Umbilical cord (tissue), 2 donors: Measurements from ENCODE around the gene EPHA7. TPM values are rescaled to one million over a fixed set of nuclear protein-coding genes. Genes with fewer than 3 reads are reported as not detected.

ENCODE experiments used
- DNase-seq: peaks from one replicate; pipeline ENCODE4 v3.0.0-alpha.2; 2015; ENCODE audit warnings: low spot score
- total RNA-seq: library from RNA; depleted of rRNA; stranded (reverse); fragments of >200 nt; gene quantifications from one replicate; pipeline ENCODE4 v1.2.3, GENCODE V29; 2014; ENCODE audit warnings: low replicate concordance; ENCODE audit not compliant: insufficient read depth

EPHA7 gene
- total RNA-seq, 1 donor from 2014 or later: 6.7 TPM

DNA sequence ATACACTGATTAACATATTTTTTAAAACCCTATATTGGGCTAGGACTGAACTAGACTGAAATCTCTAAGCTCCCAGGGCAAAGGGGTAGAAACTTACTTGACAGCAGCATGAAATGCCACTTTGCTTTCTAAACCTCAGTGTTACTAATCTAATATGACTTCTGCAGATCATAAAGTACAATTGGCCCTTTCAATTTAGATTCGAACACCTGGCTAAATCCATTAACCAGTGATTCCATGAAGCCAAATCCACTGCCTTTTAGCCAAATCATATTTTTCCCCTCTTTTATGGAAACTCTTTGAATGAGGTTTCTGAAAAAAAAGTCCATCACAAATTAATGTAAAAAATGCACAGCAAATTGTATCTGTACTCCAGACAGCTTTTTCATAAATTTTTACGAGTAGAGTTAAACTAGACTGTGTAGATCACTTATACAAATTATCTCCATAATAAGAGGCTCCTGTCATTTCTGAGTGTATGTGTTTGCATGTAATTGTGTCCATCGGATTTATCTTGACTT, 25.7 kb downstream of the EPHA7 start:
- DNase-seq: no peak

DNA sequence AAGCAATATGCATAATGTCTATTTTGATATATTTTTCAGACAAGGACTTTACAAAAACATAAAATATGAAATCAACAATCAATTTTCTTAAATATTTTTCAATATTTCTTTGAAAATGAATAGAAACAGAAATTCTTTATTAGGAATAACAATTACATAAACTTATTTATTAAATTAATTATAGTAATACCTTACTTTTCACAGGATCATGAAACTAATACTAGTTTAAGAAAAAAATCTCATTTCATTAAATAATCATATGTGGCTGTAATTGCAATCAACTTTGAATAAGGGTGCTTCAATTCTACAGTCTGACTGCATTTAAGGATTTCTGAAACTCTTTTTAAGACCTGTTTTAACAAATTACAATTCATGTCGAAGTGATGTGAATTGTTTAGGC, 26.6 kb downstream of the EPHA7 start:
- no peak for DNase-seq

DNA sequence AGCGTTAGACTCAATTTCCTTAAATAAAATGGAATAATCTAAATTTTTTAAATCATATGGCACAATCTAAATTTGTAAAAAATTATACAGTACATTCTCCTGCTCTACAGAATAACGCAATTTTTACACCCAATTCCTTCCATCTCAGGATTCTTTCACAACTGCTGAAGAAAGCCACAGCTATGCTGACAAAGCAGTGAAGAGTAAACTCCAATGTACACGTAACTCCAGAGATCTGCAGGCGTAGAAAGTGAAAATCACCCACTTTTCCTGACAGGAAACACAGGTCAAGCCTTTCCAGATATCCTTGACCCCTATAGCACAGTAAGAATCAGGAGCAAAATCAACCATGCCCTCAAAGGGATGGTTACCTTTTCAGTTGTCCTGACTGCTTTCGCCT, 27.4 kb downstream of the EPHA7 start:
- no peak for DNase-seq

DNA sequence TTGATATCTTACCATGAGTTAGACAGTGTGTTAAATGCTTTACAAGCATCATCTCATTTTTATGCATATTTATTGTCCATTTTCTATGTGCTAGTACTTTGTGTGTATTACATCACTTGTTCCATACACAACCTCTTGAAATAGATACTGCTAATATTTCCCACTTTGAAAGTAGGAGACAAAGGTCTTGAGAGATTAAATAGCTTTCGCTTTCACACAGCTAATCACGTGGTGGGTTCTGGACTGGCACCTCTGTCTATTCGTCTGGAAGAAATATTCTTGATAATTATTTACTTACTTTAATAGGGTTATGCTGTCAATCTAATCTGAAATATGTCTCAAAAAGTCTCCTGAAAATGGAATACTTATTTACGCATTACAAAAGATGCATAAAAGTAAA, 30.2 kb downstream of the EPHA7 start:
- DNase-seq: no peak

DNA sequence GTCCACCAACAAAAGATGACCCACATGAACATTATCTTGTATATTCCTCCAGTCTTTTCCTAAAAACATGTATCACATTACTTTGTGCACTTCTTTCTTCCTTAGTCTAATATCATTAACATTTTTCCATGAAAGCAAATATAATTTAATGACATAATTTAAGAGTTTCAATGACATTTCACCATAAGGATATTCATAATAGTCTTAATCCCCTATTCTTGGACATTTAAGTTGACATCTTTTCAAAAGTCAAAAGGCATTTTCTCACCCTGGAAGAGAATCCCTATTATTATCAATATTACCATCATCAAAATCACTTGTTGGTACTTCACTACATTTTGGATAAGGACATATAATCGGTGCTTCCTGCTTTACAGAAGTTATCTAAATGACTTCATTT, 31.3 kb downstream of the EPHA7 start:
- no peak for DNase-seq

DNA sequence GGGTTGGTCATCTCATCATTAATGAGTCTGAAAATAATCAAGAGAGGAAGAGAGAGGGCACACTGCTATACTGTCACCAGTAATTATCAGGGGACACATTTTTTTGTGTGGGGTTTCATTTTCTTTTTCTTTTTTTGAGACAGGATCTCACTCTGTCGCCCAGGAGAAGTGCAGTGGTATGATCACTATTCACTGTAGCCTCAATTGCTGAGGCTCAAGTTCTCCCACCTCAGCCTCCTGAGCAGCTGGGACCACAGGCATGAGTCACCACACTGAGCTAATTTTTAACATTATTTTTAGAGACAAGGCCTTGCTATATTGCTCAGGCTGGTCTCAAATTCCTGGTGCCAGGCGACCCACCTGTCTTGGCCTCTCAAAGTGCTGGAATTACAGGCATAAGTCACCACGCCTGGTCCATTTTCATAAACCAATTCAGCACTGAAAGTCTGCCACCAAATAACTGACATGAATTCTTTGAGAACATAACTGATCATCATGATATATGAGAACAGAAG, 43.3 kb downstream of the EPHA7 start:
- DNase-seq: no peak

DNA sequence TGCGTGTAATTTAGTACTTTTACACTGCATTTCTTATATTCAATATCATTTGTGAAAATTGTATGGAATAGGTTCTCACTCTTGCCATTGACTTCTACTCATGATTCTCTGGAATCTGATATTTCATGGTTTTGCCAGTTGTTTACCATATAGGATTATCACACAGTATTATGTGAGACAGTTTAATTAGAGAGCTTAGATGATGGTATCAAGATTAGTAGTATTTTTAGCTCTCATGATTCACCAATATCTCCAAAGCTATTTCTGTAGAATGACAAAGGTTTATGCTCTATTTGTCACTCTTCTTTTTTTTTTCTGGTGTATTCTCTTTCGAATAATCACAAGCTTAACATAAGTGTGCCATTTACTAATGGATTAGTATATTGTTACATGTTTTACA, 45.9 kb downstream of the EPHA7 start:
- DNase-seq: no peak

DNA sequence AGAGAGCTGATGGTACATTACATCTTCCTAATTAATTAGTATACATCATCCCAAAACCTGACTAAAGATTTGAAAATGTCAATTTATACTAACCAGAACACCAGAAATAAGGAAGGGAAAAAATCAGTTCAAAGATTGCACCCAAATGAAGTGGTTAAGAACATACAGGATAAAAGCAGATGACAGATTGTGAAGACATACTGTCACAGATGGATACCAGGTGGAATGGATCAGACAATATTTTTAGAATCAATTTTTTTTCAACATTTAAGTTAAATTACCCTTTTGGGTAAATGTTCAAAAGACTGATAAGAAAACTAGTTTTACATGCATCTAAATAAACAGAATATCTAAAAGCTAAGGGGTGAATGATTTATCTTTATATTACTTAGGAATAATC, 47.6 kb downstream of the EPHA7 start:
- no peak for DNase-seq

DNA sequence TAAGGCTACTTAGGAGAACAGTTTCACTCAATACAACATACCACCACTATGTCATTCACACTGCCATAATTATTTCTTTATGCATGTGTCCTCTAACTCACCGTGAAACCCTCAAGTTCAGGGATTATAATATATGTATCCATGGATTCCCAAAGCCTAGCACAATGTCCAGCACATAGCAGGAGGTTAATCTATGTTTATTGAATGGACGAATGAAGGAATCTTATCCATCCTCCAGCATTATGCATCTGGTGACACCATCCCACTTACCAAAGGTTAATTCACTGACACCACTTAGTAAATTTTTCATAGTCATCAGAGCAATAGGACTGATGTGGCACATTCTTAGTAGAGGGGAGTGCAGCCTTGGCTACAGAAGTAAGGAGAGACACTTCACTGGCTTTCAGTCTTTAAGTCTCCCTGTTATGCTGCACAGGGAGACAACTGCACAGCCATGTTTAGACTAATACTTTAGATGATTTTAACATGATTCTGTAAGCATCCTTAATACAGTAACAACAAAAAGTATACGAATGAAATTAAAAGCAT, 49.7 kb downstream of the EPHA7 start:
- DNase-seq: no peak

DNA sequence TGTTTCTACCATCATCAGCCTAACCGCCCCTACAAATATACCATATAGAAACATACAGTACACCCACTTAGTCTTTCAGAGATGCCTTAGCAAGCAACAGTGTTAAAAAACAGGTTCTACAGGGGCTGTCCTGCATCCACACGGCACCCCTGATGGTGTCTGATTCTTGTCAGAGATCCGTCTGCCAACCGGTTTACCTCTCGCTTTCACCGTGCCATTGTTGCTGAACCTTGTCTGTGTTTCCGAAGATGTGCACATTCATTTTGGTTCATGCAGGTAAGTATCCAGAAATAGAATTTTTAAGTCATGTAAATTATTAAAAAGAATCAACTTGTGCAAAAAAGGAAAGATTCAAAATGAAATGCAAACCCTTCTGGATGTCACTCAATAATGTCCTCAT, 52.9 kb downstream of the EPHA7 start:
- DNase-seq: no peak

DNA sequence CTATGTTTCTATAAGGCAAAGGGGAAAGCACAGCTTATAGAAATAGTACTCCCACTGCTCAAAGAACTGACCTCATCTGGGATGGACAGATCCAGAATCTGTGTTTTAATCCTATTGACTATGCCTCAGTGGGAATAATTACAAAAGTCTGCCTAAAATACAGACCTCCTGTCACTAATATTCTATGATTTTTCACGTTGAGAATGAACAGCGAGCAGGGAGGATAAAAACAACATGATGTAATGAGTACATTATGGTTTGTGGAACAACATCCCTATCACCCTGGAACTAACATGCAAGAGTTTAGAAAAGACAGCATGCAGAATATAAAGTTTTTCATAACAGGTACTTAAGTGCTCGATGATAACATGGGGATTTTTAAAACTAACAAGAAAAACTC, 53.9 kb downstream of the EPHA7 start:
- DNase-seq: peak; percentile 18

DNA sequence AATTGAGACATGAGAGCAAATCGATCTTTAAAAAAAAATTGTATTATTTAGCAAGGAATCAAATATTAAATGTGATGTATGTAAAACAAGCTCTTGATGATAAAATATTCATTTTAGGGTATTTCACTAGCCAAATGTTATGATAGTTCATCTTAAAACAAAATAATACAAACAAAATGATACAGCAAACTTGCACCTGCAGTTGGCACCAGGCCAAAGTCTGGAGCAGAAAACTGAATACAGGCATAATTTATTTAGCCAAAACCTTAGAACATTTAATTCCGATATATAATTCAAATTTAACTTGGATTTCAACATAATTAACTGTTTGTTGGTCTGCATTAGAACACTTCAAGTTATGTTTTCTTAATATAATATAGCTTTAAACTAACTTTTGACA, 60.9 kb downstream of the EPHA7 start:
- DNase-seq: no peak

DNA sequence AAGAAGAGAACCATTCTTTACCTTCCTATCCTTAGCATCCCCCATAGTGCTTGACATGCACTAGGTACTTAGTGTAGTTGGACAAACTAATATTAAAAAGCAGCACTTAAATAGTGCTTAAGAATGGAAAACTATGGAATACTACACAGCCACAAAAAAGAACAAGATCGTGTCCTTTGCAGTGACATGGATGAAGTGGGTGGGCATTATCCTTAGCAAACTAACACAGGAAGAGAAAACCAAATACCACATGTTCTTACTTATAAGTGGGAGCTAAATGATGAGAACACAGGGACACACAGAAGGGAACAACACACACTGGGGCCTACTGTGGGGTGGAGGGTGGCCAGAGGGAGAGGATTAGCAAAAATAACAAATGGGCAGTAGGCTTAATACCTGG, 66.8 kb downstream of the EPHA7 start:
- no peak for DNase-seq

DNA sequence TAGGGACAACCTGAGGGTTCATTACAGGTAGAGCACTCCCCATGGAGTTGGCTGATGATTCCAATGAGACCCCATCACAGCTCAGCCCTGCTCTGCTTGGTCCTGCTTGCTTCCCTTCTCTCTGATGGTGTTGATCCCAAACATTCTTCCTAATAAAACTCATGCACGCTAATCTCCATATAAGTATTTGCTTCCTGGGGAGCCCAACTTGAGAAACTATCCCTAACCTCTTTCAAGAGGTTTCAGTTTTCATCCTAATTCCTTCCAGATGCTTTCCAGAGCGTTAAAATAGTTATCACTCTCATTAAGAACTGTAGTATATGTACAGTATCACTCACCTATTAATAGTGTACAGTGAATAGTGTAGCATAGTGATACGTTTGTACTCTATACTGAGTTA, 68.1 kb downstream of the EPHA7 start:
- no peak for DNase-seq

DNA sequence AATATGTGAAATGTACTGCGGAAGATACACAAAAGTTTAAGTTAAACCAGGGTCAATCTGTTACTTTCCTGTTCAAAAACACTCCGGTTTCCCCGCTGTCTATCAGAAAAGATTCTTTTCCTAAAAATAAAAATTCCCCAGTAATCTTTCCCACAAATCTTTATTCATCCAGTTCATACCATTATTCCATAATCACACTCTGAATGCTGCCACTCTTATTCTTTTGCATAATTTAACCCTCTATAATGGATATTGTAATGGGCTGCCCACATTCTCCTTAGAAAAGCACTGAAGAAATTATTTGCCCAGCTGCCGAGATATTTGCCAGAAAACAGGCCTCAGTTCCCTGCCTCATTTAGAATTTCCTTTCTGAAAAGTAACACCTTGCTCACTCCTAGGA, 68.6 kb downstream of the EPHA7 start:
- no peak for DNase-seq

DNA sequence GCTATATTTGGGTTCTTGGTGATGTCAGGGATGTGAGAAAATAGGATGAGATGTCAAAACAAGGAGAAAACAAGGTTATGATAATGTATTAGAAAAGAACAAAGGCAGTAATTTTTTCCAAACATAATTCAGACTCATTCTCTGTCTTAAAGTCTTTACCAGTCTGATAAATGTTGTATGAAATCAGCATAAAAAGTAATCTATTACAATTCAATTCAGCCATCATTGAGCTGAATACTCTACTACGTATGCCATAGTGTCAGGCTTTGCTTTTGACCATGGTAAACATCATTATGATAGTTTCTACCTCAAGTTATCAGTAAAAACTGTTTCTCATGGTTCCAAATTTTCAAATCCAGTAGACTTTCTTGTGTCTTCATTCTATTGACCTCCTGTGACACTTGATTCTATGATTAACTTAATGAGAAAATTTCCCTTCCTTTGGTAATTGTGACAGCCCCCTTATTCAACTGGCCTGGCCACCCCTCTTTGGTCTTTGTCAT, 75.0 kb downstream of the EPHA7 start:
- DNase-seq: no peak

DNA sequence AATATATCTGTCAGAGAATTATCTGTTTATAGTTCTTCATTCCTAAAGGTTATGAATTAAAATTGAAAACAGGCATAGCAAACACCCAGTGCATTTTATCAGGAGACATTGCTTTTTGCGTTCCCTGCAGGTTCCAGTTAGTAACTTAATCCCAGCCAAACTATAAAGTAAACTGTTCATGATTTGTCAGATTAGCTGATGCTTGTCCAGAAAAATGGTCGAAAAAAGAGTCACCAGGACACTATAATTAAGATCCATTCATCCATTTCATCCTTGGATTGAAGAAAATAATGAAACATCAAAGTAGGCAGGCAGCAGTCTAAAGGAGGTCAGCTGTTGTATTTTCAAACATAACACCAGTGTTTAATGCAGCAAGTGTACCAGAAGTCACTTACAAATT, 75.9 kb downstream of the EPHA7 start:
- DNase-seq: no peak

DNA sequence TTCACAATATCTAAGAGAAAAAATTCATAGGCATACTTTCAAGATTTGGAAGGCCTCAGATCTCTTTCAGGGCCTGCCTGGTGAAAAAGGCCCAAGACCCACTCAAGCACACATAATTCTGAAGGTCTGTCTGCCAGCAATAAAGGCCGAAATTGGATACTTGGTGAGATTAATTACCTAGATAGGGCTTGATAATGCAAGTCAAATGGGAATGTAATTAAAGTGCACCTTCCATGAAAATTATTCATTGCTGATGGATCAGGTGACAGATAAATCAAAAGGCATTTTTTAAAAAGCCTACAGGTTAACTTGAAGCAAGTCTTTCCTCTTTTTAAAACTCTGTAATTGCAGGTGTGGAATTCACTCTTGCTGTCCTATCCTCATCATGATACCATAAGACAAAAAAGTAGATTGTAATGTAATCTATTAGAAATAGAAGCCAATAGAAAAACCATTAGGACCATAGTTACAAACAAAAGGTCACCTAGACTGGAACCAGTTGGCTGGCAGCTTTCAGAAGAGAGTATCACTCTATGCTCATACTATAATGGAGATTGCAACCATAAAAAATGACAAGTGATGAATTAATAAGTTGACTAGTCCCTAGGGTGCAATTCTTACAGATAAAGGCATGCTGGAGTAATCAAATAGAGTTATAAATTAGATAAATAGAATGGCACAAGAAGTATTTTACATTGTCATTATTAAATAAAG, 77.3 kb downstream of the EPHA7 start:
- DNase-seq: no peak

DNA sequence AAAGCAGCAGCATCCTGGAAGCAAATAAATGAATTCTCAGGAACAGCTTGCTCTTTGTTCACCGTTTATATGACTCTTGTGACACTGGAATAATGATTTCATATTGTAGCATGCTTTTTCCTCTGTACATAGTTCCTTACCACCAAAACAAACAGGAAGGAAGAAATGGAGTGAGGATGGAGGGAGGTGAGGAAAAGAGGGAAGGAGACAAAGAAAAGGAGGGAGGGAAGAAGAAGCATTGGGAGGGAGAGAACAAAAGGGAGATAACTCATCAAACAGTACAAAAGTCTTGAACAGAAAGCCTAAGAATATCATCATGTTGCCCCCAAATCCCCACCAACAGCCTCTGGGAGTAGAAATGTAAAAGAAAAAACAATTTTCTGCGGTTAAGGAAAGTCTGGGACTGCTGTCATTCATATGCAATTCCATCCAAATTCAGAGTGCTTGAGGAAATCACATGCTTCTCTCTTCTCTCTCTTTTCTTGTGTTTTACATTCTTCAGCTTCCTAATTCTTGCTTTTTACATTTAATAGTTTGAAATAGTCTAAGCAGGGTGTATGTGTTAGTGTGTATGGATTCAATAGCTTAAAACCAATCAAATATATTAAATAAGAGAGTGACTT, 81.5 kb downstream of the EPHA7 start:
- DNase-seq: no peak

DNA sequence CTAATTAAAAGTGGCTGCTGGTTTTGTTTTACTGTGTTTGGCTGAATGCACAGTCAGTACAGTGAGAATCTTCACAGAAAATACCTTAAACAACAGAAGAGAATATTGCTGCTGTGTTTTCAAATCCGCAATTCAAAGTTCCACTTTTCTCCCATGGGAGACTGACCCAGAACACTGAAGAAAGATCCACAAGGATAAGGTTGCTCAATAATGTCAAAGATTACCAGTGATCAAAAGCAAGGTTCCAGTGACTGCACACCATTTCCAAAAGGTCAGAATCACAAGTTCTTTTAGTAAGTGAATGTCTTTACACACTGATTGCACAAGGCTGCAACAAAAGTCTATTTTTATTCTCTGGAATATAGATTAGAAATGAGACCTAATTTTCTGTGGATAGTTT, 82.3 kb downstream of the EPHA7 start:
- no peak for DNase-seq

DNA sequence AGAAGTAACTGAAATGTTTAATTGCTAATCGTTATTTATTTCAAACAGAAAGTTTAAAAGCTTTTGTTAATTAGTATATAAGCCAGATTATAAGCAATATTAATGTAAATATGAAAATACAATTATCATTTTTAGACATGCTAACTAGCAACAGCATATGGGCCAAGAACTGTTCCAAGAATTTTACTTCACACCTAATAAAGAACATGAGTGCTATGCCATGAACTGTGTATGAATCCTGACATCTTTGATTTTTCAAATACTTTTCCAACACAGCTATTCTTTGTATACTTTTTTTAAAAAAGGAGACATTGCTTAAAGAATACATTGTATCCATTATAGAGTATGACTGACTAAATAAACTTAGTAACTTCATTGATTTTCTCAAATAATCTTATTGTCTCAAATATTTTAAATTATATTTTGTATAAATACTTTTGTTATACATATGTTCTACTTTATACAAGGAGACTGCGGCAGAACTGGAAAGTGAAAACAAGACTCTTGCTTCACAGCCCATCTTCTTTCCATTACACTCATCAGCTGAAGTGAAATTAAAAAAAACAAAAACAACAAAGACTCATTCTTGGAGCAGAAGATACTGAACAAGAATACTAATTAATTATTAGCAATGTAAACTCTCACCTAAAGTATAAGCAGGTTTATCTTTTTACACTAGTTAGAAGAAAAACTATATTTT, 89.9 kb downstream of the EPHA7 start:
- DNase-seq: no peak

DNA sequence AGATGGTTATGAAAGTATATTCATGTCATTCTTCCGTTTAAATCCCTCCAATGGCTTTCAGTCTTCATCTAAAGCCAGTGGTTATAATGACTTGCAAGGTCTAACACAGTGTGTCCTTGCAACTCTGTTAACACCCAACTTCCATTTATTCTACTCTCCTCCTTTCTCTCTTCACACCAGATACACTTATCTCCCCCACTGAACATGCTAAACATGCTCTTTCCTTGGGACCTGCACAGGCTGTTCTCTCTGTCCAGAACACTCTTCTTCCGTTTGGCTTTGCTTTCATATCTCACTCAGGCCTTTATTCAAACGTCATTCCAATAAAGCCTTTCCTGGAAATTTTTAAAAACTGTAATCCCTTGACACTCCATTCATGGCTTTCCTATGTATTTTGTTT, 91.5 kb downstream of the EPHA7 start:
- no peak for DNase-seq
